Mesodermal cell (in vitro differentiated cells): ENCODE results near the gene TBC1D8.
A peak's percentile ranks its signal among the peaks of the same experiment; 100 is the strongest.

Experiments
- H3K27ac ChIP-seq: 2 replicates; pipeline ENCODE4 v1.7.0; 2013; ENCODE audit warnings: mild to moderate bottlenecking, low read depth, low read length, moderate library complexity; ENCODE audit not compliant: severe bottlenecking
- H3K36me3 ChIP-seq: 2 replicates; pipeline ENCODE4 v1.7.1; 2013; ENCODE audit warnings: mild to moderate bottlenecking, low read length, moderate library complexity; ENCODE audit not compliant: control insufficient read depth, insufficient read depth
- H3K4me1 ChIP-seq: one replicate; pipeline ENCODE4 v1.7.1; 2013; ENCODE audit warnings: mild to moderate bottlenecking, low read length; ENCODE audit not compliant: insufficient read depth, control insufficient read depth, poor library complexity, severe bottlenecking
- H3K4me3 ChIP-seq: 2 replicates; pipeline ENCODE4 v1.7.0; 2013; ENCODE audit warnings: low read length, control low read depth, mild to moderate bottlenecking; ENCODE audit not compliant: insufficient read depth, poor library complexity, severe bottlenecking; ENCODE audit errors: extremely low read depth
- H3K9me3 ChIP-seq: 2 replicates; pipeline ENCODE4 v1.7.1; 2013; ENCODE audit warnings: mild to moderate bottlenecking, low read length, moderate library complexity; ENCODE audit not compliant: control insufficient read depth
- WGBS, 2 experiments: methylation state at CpG; one replicate each; pipeline ENCODE4 v1.1.5; 2013; ENCODE audit warnings: missing lambda C conversion rate in 2 of 2; ENCODE audit not compliant: insufficient coverage in 2 of 2; 5-methylcytosine and 5-hydroxymethylcytosine counted together

Gene TBC1D8

DNA sequence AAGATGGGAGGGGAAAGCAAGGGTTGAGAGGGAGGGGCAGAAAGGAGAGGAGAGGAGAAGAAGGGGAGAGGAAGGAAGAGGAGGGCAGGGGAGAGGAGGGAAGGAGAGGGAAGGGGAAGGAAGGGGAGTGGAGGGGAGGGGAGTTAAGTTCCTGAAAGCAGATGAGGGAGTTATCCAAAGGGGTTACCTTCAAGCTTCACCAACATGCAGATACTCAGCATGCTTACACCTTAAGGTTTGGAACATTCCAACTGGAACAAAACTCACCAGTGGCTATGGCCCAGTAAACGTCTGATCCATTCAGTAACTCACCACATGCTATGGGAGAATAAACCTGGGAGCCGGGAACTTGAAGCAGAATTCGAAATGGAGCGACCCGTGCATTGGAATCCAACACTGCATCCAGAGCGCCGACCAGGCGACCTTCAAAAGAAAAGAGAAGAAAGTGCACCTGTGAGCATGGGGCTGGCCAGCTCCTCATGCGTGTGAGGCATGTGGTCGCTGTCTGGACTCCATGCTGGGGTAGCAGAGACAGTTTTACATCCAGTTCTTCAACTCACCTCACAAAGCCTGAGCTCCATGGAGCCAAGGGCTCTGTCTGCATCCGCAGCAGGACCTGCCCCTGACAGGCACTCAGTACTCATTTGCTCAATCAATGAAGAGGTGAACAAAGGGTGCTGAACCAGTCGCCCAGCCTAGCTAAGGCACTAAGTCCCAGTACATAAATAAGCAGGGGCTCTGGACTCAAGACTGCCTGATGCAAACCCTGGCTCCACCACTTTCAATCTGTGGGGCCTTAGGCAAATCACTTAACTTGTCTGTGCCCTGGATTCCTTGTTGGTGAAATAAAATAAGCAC is 61.0 kb downstream of the TBC1D8 start:
- Histone ChIP-seq H3K36me3 (no peaks in the 10 kb centered on the region), H3K27ac (no peak overlapping the region), H3K4me1 (no peaks in the 10 kb centered on the region), H3K9me3 (no peaks in the 10 kb centered on the region), H3K4me3 (no peak overlapping the region)
- WGBS, 2 experiments = 82 to 86% methylated on average over 11 of the region's 12 CpGs

DNA sequence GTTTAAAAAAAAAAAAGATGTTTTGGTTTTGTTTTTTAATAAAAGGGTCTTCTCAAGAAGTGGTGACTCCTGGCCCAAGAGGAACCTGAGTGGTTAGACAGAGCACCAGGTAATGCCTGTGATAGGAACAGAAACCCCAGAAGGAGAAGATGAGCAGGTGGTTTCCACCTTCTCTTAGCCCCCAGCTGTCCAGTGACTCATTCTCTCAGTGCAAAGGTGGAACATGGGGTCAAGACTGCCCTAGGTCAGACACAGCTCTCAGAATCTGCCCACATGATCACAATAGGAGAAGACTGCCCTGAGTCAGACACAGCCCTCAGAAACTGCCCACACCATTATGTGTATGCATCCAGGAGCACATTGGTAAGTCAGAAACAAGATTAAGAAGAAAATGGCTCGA is 61.8 kb downstream of the TBC1D8 start:
- Histone ChIP-seq H3K27ac (no peak overlapping the region), H3K36me3 (no peaks in the 10 kb centered on the region), H3K4me3 (no peak overlapping the region), H3K4me1 (no peaks in the 10 kb centered on the region), H3K9me3 (no peaks in the 10 kb centered on the region)
- 90 to 100% methylated on average over 1 of the region's 1 CpG for WGBS, 2 experiments

DNA sequence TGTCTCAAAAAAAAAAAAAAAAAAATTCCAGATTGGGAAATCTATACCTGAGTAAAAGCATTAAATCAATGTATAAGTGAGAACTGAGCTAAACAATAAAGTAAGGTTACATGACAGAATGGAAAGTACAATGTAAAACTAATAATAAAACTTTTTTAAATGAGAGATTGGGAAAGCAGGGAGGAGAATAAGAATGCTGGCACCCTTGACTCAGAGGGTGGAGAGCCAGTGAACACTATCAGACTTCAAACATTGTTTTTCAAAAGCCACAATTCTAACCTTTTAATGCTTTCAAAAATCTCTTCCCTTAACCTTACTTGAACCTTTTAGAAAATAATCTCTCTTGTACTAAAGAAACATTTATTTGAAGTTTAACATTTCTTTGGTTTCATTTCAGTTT is 63.5 kb downstream of the TBC1D8 start:
- no peak overlapping the region for H3K27ac ChIP-seq

DNA sequence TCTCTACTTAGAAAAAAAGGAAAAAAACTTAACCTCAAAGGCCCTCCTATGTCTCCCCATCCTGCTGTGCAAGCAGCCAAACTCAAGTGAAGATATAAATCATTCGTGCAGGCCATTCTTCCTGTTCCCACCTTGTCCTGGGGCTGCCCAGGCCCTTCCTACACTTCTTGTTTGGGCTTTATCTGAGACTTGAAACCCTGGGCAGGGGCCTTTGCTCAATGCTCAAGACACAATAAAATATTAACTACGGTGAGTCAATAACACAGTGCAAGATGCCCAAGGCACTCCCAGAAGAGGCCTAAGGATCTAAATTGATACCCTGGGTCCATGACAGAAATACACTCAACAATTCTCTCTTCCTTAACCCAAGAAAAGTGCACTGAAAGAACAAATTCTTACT is 67.6 kb downstream of the TBC1D8 start:
- H3K4me3 ChIP-seq = no peak overlapping the region
- no peaks in the 10 kb centered on the region for H3K36me3 ChIP-seq
- no peak overlapping the region for H3K27ac ChIP-seq
- H3K4me1 ChIP-seq = no peaks in the 10 kb centered on the region
- WGBS, 2 experiments = 93 to 95% methylated on average over 1 to 2 of the region's 2 CpGs
- H3K9me3 ChIP-seq = no peaks in the 10 kb centered on the region

More for the DNA sequence above, 63.5 kb downstream of the TBC1D8 start:
- no peaks in the 10 kb centered on the region for H3K9me3 ChIP-seq
- no peaks in the 10 kb centered on the region for H3K4me1 ChIP-seq
- H3K36me3 ChIP-seq = no peaks in the 10 kb centered on the region
- H3K4me3 ChIP-seq = no peak overlapping the region

DNA sequence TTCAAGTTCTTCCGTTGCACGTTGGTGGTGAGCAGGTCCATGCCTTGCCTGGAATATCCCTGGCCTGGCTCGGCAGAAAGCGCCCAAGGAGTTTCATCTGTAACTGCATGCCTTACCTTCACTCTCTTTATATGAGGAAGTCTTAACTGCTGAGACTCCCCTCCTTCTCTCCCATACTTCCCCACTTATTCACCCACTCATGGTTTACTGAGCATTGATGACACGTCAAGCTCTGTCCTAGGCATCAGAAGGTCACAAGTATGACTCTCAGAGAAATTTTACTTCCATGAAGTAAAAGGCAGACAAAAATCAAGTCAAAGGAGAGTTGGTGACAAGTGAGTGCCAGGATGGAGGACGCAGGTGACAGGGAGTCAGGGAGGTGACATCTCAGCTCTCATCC is 68.2 kb downstream of the TBC1D8 start:
- no peaks in the 10 kb centered on the region for H3K9me3 ChIP-seq
- 91 to 92% methylated on average over 5 of the region's 6 CpGs for WGBS, 2 experiments
- H3K27ac ChIP-seq = no peak overlapping the region

DNA sequence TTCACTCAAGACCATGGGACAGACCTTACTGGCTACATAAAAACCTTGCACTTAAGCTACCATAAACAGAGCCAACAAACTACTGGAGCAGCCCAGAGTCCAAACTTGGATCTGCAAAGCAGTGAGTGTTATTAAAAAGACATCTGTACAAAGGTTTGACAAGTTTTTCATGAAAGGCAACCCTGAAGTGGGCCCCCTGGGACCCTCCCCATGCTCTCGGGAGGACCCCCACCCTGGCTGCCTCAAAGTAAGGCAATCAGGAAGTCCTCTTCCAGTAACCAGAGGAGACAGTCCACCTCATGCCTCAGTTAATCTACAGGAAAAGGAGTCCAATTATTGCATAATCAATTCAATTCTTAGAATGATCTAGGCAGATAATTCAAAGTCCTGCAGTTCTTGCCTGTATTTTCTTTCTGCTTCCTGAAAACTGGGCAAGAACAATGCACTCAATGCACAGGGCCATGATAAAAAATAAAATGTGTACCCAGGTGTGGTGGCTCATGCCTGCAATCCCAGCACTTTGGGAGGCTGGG is 69.7 kb downstream of the TBC1D8 start:
- Histone ChIP-seq H3K4me1 (no peaks in the 10 kb centered on the region), H3K36me3 (no peaks in the 10 kb centered on the region), H3K9me3 (no peaks in the 10 kb centered on the region), H3K4me3 (no peak overlapping the region), H3K27ac (no peak overlapping the region)
- WGBS, 2 experiments = 80% methylated on average over 1 of the region's 1 CpG

More for the DNA sequence above, 68.2 kb downstream of the TBC1D8 start:
- Histone ChIP-seq H3K4me3 (no peak overlapping the region), H3K36me3 (no peaks in the 10 kb centered on the region), H3K4me1 (no peaks in the 10 kb centered on the region)

DNA sequence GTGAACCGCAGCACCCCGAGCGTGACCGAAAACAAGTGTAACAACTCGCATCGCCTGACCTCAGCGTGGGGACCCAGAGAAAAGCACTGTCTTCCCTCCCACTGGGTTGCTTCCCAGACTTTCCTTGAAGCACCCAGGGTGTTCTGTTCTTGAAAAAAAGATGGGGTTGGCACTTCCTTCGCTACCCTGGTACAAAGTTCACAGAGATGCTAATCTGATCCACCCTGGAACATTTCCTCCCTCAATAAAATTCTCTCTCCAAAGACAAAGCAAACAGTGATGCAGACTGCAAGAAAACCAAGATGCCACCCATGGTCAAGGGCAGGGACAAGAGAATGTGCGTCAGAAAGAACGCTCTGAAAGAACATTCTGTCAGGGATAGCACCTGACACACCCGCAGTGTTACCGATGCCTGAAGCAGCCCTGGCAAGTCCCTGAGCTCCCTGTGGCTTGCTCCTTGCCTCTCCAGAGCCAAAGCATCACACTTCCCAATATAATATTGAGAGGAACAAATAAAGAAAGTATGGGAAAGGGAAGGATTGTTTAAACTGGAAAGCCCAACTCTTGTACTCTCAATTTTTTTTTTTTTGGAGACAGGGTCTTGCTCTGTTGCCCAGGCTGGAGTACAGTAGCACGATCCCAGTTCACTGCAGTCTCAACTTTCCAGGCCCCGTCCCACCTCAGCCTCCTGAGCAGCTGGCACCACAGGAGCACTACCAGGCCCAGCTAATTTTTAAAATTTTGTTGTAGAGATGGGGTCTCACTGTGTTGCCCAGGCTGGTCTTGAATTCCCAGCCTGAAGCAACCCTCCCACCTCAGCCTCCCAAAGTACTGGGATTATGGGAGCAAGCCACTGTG is 70.7 kb downstream of the TBC1D8 start:
- H3K4me3 ChIP-seq = no peak overlapping the region
- 90 to 95% methylated on average over 6 to 12 of the region's 14 CpGs for WGBS, 2 experiments
- H3K9me3 ChIP-seq = no peaks in the 10 kb centered on the region
- H3K4me1 ChIP-seq = no peaks in the 10 kb centered on the region
- H3K27ac ChIP-seq = no peak overlapping the region
- no peaks in the 10 kb centered on the region for H3K36me3 ChIP-seq

DNA sequence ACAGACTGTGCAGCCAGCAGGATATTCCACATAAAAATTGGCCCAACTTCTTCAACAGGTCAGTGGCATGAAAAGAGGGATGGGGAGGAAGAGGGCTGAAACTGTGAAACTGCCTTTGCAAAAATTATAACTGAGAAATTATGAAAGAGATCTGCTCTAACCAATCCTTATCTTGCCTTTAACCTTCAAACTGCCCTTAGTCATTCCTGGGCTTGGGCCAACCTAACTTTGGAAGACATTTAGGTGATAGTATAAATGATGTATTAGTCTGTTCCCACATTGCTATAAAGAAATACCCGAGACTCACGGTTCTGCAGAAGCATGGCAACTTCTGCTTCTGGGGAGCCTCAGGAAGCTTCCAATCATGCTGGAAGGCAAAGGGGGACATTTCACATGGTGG is 74.6 kb downstream of the TBC1D8 start:
- Histone ChIP-seq H3K9me3 (peaks cover 3% of the 10 kb centered on the region), H3K4me3 (no peak overlapping the region)
- WGBS, 2 experiments = 84 to 100% methylated on average over 2 of the region's 2 CpGs

DNA sequence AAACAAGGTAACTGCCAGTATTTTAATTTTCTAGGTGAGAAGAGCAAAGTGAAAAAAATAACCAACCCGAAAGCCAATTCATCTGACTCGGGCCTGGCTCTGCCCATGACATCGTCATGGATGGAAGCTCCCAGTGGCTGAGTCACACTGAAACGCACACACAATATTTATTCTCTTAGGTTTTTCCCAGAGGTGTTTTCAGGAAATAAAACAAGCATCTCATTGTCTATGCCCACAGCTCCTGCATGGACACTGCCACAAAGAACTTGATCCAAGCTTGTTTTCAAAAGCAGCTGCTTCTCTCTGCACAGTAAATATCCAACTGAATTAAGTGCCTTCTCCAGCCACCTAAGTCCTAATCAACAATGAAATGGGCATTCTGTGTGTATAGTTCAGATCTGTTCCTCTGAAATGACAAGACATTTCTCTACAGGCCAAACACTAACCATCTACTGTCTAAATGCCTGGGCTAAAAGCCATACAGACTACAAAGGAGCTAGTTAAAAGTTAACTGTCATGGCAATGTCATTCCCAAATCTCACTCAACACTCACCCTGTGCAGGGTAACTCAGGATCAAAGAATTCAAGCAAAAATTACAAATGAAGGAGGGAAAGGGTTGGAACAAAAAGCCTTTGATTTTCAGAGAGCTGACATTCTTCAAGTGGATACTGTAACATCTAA is 86.2 kb downstream of the TBC1D8 start:
- Histone ChIP-seq H3K36me3 (no peaks in the 10 kb centered on the region), H3K4me3 (no peak overlapping the region), H3K27ac (peak overlapping the region; percentile 36), H3K9me3 (no peaks in the 10 kb centered on the region), H3K4me1 (peaks cover 9% of the 10 kb centered on the region)
- 82 to 91% methylated on average over 4 of the region's 4 CpGs for WGBS, 2 experiments

More for the DNA sequence above, 74.6 kb downstream of the TBC1D8 start:
- no peaks in the 10 kb centered on the region for H3K4me1 ChIP-seq
- no peak overlapping the region for H3K27ac ChIP-seq
- no peaks in the 10 kb centered on the region for H3K36me3 ChIP-seq

DNA sequence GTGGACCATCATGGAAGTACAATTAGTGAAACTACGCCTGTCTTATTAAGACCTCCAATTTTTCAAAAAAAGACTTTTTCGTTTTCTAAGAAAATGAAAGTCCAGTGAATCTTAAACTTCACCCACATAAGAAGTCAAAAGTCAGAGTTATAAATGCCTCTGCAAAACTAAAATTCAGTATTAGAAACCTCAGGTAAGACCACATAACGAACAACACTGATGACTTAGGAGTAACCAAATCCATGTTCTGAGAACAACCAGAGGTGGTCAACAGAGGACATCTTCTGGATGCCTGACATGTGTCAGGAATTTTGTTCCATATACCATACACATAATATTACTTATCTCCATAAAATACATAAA is 86.7 kb downstream of the TBC1D8 start:
- WGBS, 2 experiments = 92% methylated on average over 2 to 3 of the region's 3 CpGs
- no peak overlapping the region for H3K4me3 ChIP-seq
- peaks cover 9% of the 10 kb centered on the region for H3K4me1 ChIP-seq

More for the DNA sequence above, 86.7 kb downstream of the TBC1D8 start:
- Histone ChIP-seq H3K9me3 (no peaks in the 10 kb centered on the region), H3K36me3 (no peaks in the 10 kb centered on the region), H3K27ac (no peak overlapping the region)
